ENCODE data around the gene RAB44.

Gene RAB44

GRCh38 chr6:36724514-36725390 is 27.1 kb downstream of the RAB44 start:
- peak in 1 of 2 donors; percentile 70 for DNase-seq (ENCODE audit: low spot score in 2 of 2)
- peak overlapping the region; percentile 18 for H3K27ac Mint-ChIP-seq
- no peak for ATAC-seq
- H3K36me3 Mint-ChIP-seq: peaks cover 5% of the 10 kb centered on the region
- H3K9me3 Mint-ChIP-seq: no peaks in the 10 kb centered on the region
- peaks cover 12% of the 10 kb centered on the region for H3K4me1 Mint-ChIP-seq
- H3K4me3 Mint-ChIP-seq: no peak overlapping the region

GRCh38 chr6:36725581-36725980 is 28.0 kb downstream of the RAB44 start:
- Mint-ChIP-seq H3K4me1 (peaks cover 12% of the 10 kb centered on the region), H3K36me3 (peaks cover 5% of the 10 kb centered on the region), H3K9me3 (no peaks in the 10 kb centered on the region), H3K27ac (peak overlapping the region; percentile 68), H3K4me3 (no peak overlapping the region)
- ATAC-seq (no peak), DNase-seq (ENCODE audit: low spot score in 2 of 2) (no peak)

- DNase-seq (ENCODE audit: low spot score in 2 of 2) (no peak), ATAC-seq (peak; percentile 2)
- H3K4me3 Mint-ChIP-seq: no peak overlapping the region
- peaks cover 5% of the 10 kb centered on the region for H3K36me3 Mint-ChIP-seq
- H3K27ac Mint-ChIP-seq: peak overlapping the region; percentile 68
- H3K9me3 Mint-ChIP-seq: no peaks in the 10 kb centered on the region
- H3K4me1 Mint-ChIP-seq: peaks cover 19% of the 10 kb centered on the region
Measured at GRCh38 chr6:36727505-36728021, 29.9 kb downstream of the RAB44 start.

- H3K9me3 Mint-ChIP-seq: no peaks in the 10 kb centered on the region
- H3K4me1 Mint-ChIP-seq: peaks cover 19% of the 10 kb centered on the region
- H3K4me3 Mint-ChIP-seq: no peak overlapping the region
- DNase-seq (ENCODE audit: low spot score in 2 of 2) (no peak), ATAC-seq (no peak)
- peak overlapping the region; percentile 68 for H3K27ac Mint-ChIP-seq
- H3K36me3 Mint-ChIP-seq: peaks cover 5% of the 10 kb centered on the region
Measured at GRCh38 chr6:36728289-36729160, 30.9 kb downstream of the RAB44 start.

GRCh38 chr6:36729161-36729524 is 31.5 kb downstream of the RAB44 start:
- peaks cover 22% of the 10 kb centered on the region for H3K4me1 Mint-ChIP-seq
- H3K27ac Mint-ChIP-seq: peak overlapping the region; percentile 68
- DNase-seq (ENCODE audit: low spot score in 2 of 2) (no peak), ATAC-seq (no peak)
- H3K4me3 Mint-ChIP-seq: no peak overlapping the region
- no peaks in the 10 kb centered on the region for H3K9me3 Mint-ChIP-seq
- H3K36me3 Mint-ChIP-seq: peaks cover 5% of the 10 kb centered on the region

- H3K4me1 Mint-ChIP-seq: peaks cover 33% of the 10 kb centered on the region
- H3K4me3 Mint-ChIP-seq: no peak overlapping the region
- H3K9me3 Mint-ChIP-seq: no peaks in the 10 kb centered on the region
- no peak for ATAC-seq
- DNase-seq (ENCODE audit: low spot score in 2 of 2): no peak
- H3K27ac Mint-ChIP-seq: no peak overlapping the region
- peaks cover 5% of the 10 kb centered on the region for H3K36me3 Mint-ChIP-seq
Measured at GRCh38 chr6:36730424-36731380, 33.1 kb downstream of the RAB44 start.

GRCh38 chr6:36731622-36732310 is 34.1 kb downstream of the RAB44 start:
- H3K9me3 Mint-ChIP-seq: no peaks in the 10 kb centered on the region
- DNase-seq (ENCODE audit: low spot score in 2 of 2) (no peak), ATAC-seq (no peak)
- peaks cover 33% of the 10 kb centered on the region for H3K4me1 Mint-ChIP-seq
- H3K4me3 Mint-ChIP-seq: no peak overlapping the region
- peaks cover 1% of the 10 kb centered on the region for H3K36me3 Mint-ChIP-seq
- H3K27ac Mint-ChIP-seq: no peak overlapping the region

GRCh38 chr6:36733300-36733699 is 35.7 kb downstream of the RAB44 start:
- Mint-ChIP-seq H3K4me3 (no peak overlapping the region), H3K4me1 (peaks cover 23% of the 10 kb centered on the region), H3K27ac (no peak overlapping the region), H3K9me3 (no peaks in the 10 kb centered on the region), H3K36me3 (no peaks in the 10 kb centered on the region)
- ATAC-seq (no peak), DNase-seq (ENCODE audit: low spot score in 2 of 2) (no peak)

- peak overlapping the region; percentile 43 for H3K4me3 Mint-ChIP-seq
- no peak for DNase-seq (ENCODE audit: low spot score in 2 of 2)
Measured at GRCh38 chr6:36734486-36735060, 36.9 kb downstream of the RAB44 start.

GRCh38 chr6:36735110-36736071 is 37.8 kb downstream of the RAB44 start:
- peak overlapping the region; percentile 90 for H3K27ac Mint-ChIP-seq
- peaks cover 25% of the 10 kb centered on the region for H3K4me1 Mint-ChIP-seq
- H3K36me3 Mint-ChIP-seq: no peaks in the 10 kb centered on the region
- no peak for DNase-seq (ENCODE audit: low spot score in 2 of 2)
- peak; percentile 84 for ATAC-seq
- no peaks in the 10 kb centered on the region for H3K9me3 Mint-ChIP-seq
- peak overlapping the region; percentile 43 for H3K4me3 Mint-ChIP-seq

More at GRCh38 chr6:36734486-36735060, 36.9 kb downstream of the RAB44 start:
- no peak for ATAC-seq
- no peaks in the 10 kb centered on the region for H3K9me3 Mint-ChIP-seq
- H3K4me1 Mint-ChIP-seq: peaks cover 20% of the 10 kb centered on the region
- H3K36me3 Mint-ChIP-seq: no peaks in the 10 kb centered on the region
- peak overlapping the region; percentile 90 for H3K27ac Mint-ChIP-seq

GRCh38 chr6:36737043-36737785 is 39.6 kb downstream of the RAB44 start:
- Mint-ChIP-seq H3K27ac (no peak overlapping the region), H3K36me3 (no peaks in the 10 kb centered on the region), H3K9me3 (no peaks in the 10 kb centered on the region), H3K4me1 (peaks cover 22% of the 10 kb centered on the region), H3K4me3 (no peak overlapping the region)
- no peak for DNase-seq (ENCODE audit: low spot score in 2 of 2)
- ATAC-seq: no peak

- H3K4me3 Mint-ChIP-seq: no peak overlapping the region
- H3K27ac Mint-ChIP-seq: peak overlapping the region; percentile 26
- ATAC-seq (no peak), DNase-seq (ENCODE audit: low spot score in 2 of 2) (no peak)
- peaks cover 22% of the 10 kb centered on the region for H3K4me1 Mint-ChIP-seq
- H3K9me3 Mint-ChIP-seq: no peaks in the 10 kb centered on the region
- no peaks in the 10 kb centered on the region for H3K36me3 Mint-ChIP-seq
Measured at GRCh38 chr6:36738108-36738507, 40.5 kb downstream of the RAB44 start.

Measured in stimulated activated effector memory CD8-positive, alpha-beta T cell treated with anti-CD3 and anti-CD28 coated beads, Interleukin-12 subunit alpha, Interleukin-12 subunit beta, amount 100 ng/mL, for 72 hours (primary cell).